Parathyroid adenoma (tissue), 2 donors: ENCODE measurements around the gene PRDM15.

Experiments used
- H2AFZ ChIP-seq: fragments of 300-600 bp; sonication (generic); one replicate; pipeline ENCODE4 v1.7.0; 2017; ENCODE audit warnings: antibody characterized with exemption, mild to moderate bottlenecking
- H3K27ac ChIP-seq: fragments of 300-600 bp; sonication (generic); one replicate; pipeline ENCODE4 v1.7.0; 2017
- H3K27me3 ChIP-seq: fragments of 300-600 bp; sonication (generic); one replicate; pipeline ENCODE4 v1.7.0; 2017; ENCODE audit warnings: low read length; ENCODE audit not compliant: control insufficient read depth, insufficient read depth
- H3K36me3 ChIP-seq: fragments of 300-600 bp; sonication (generic); one replicate; pipeline ENCODE4 v1.7.0; 2017; ENCODE audit warnings: low read length; ENCODE audit not compliant: control insufficient read depth, insufficient read depth
- H3K4me1 ChIP-seq: fragments of 300-600 bp; sonication (generic); one replicate; pipeline ENCODE4 v1.7.0; 2017; ENCODE audit warnings: control low read depth
- H3K4me2 ChIP-seq: fragments of 300-600 bp; sonication (generic); one replicate; pipeline ENCODE4 v1.7.0; 2017; ENCODE audit warnings: low read length
- H3K4me3 ChIP-seq: fragments of 300-600 bp; sonication (generic); one replicate; pipeline ENCODE4 v1.7.0; 2017; ENCODE audit warnings: low read depth, low read length
- H3K79me2 ChIP-seq: fragments of 300-600 bp; sonication (generic); one replicate; pipeline ENCODE4 v1.7.0; 2017; ENCODE audit warnings: control low read depth
- H3K9ac ChIP-seq: fragments of 300-600 bp; sonication (generic); one replicate; pipeline ENCODE4 v1.7.0; 2017; ENCODE audit warnings: mild to moderate bottlenecking
- H3K9me3 ChIP-seq: fragments of 300-600 bp; sonication (generic); one replicate; pipeline ENCODE4 v1.7.0; 2017; ENCODE audit warnings: low read length; ENCODE audit not compliant: control insufficient read depth
- TF ChIP-seq, protein P1 (sequence below): fragments of 300-600 bp; sonication (generic); IDR thresholded peaks from one replicate; pipeline ENCODE4 v1.7.0; 2017; ENCODE audit warnings: antibody characterized with exemption, mild to moderate bottlenecking
- donor health status: primary hyperparathyroidism.

Gene PRDM15

GRCh38 chr21:41770901-41771624 lies 108.1 kb downstream of the PRDM15 start:
- no peaks in the 10 kb centered on the region for H3K36me3 ChIP-seq
- H3K9me3 ChIP-seq: no peaks in the 10 kb centered on the region
- TF ChIP-seq, protein P1, sequence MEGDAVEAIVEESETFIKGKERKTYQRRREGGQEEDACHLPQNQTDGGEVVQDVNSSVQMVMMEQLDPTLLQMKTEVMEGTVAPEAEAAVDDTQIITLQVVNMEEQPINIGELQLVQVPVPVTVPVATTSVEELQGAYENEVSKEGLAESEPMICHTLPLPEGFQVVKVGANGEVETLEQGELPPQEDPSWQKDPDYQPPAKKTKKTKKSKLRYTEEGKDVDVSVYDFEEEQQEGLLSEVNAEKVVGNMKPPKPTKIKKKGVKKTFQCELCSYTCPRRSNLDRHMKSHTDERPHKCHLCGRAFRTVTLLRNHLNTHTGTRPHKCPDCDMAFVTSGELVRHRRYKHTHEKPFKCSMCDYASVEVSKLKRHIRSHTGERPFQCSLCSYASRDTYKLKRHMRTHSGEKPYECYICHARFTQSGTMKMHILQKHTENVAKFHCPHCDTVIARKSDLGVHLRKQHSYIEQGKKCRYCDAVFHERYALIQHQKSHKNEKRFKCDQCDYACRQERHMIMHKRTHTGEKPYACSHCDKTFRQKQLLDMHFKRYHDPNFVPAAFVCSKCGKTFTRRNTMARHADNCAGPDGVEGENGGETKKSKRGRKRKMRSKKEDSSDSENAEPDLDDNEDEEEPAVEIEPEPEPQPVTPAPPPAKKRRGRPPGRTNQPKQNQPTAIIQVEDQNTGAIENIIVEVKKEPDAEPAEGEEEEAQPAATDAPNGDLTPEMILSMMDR: no peak
- no peak overlapping the region for H3K4me3 ChIP-seq
- H3K4me2 ChIP-seq: no peak overlapping the region
- no peak overlapping the region for H3K27ac ChIP-seq
- H3K4me1 ChIP-seq: no peaks in the 10 kb centered on the region
- no peak overlapping the region for H2AFZ ChIP-seq
- no peaks in the 10 kb centered on the region for H3K79me2 ChIP-seq
- H3K27me3 ChIP-seq: no peaks in the 10 kb centered on the region
- H3K9ac ChIP-seq: no peak overlapping the region

GRCh38 chr21:41769933-41770332 lies 109.2 kb downstream of the PRDM15 start:
- H3K27ac ChIP-seq: no peak overlapping the region
- H3K79me2 ChIP-seq: no peaks in the 10 kb centered on the region
- no peaks in the 10 kb centered on the region for H3K27me3 ChIP-seq
- no peaks in the 10 kb centered on the region for H3K4me1 ChIP-seq
- H3K4me3 ChIP-seq: no peak overlapping the region
- H3K9me3 ChIP-seq: no peaks in the 10 kb centered on the region
- no peak overlapping the region for H3K4me2 ChIP-seq
- H3K9ac ChIP-seq: no peak overlapping the region
- no peaks in the 10 kb centered on the region for H3K36me3 ChIP-seq
- TF ChIP-seq, protein P1: no peak
- H2AFZ ChIP-seq: no peak overlapping the region

- no peak overlapping the region for H3K4me2 ChIP-seq
- peaks cover 3% of the 10 kb centered on the region for H3K79me2 ChIP-seq
- no peaks in the 10 kb centered on the region for H3K4me1 ChIP-seq
- H3K36me3 ChIP-seq: no peaks in the 10 kb centered on the region
- no peak overlapping the region for H3K27ac ChIP-seq
- TF ChIP-seq, protein P1: no peak
- H3K9me3 ChIP-seq: no peaks in the 10 kb centered on the region
- H3K27me3 ChIP-seq: no peaks in the 10 kb centered on the region
- no peak overlapping the region for H2AFZ ChIP-seq
- no peak overlapping the region for H3K9ac ChIP-seq
- H3K4me3 ChIP-seq: no peak overlapping the region
Measured at GRCh38 chr21:41769521-41769920, 109.6 kb downstream of the PRDM15 start.

DNA sequence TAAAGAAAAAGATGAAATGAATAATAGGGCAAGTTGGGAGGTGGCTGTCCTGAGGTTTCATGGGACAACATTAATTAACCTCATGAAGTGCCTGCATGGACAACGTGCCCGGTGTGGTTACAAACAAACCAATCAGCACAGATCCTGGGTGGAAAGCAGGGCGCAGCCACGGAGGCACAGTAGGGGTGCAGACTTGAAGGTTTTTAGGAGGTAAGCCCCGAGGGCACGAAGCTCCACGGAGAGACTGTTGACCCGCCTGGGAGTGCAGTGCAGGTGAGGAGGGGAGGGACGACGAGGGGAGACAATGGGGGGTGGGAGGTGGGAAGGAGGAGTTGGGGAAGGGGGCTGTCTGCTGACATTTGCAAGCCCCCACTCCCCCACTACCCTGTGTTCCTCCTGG lies 110.0 kb downstream of the PRDM15 start:
- H3K4me3 ChIP-seq: no peak overlapping the region
- H3K9ac ChIP-seq: no peak overlapping the region
- no peaks in the 10 kb centered on the region for H3K9me3 ChIP-seq
- no peak overlapping the region for H3K27ac ChIP-seq
- H3K27me3 ChIP-seq: no peaks in the 10 kb centered on the region
- peak overlapping the region; percentile 5 for H3K4me2 ChIP-seq
- H3K79me2 ChIP-seq: peaks cover 3% of the 10 kb centered on the region
- TF ChIP-seq, protein P1: no peak
- H3K36me3 ChIP-seq: no peaks in the 10 kb centered on the region
- H2AFZ ChIP-seq: no peak overlapping the region
- H3K4me1 ChIP-seq: no peaks in the 10 kb centered on the region

GRCh38 chr21:41768437-41769042 lies 110.6 kb downstream of the PRDM15 start:
- Histone ChIP-seq H3K79me2 (peaks cover 3% of the 10 kb centered on the region), H3K9me3 (no peaks in the 10 kb centered on the region), H3K4me1 (no peaks in the 10 kb centered on the region), H3K27me3 (no peaks in the 10 kb centered on the region), H3K9ac (no peak overlapping the region), H2AFZ (no peak overlapping the region), H3K36me3 (no peaks in the 10 kb centered on the region), H3K4me3 (no peak overlapping the region), H3K4me2 (peak overlapping the region; percentile 5), H3K27ac (no peak overlapping the region)
- TF ChIP-seq, protein P1: no peak
